Measurements from ENCODE around the gene GNB1.
"Not testable (repeated sequence)": the region's sequence is repeated elsewhere in the genome, so short reads cannot be mapped to it uniquely, and the experiment has no call there.

The GNB1 gene

DNA sequence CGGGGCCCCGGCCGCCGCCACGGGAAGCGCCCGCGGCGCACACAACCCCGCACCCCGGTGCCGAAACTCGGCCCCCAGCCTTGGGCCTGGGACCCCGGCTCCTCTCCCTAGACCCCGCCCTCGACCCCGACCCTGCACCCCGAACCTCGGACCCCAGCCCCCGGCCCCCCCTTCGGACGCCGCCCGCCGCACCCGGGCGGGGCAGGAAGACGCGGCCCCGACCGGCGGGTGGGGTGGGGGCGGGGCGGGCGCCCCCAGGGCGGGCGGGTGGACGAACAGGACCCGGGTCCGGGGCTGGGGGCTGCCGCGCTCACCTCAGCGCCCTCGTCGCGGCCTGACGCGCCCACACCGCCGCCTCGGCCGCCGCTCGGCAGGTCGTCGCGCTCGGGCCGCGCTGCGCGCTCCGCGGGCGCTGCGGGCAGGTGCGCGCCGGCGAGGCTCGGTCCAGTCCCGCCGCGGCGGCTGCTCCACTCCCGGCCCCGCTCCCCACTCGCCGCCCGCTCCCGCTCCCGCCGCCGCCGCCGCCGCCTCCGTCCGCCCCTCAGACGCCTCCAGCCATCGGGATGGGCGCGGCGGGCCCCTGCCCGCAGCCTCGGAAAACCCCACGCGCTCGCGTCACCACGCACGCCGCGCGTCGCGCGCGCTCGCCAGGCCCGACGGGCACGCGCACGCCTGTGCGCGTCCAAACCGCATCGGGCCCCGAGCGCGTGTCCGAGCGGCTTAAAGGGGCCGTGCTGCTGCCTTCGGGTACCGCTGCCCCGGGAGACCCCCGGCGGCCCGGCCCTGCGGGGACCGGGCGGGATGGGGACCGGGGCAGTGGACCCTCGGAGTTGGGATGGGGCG is at the start of gene GNB1:
Gene GNB1, minus strand, starts transcription at position 582 of the 843 bp plus-strand sequence. CDS start 65,634 bp downstream, outside the sequence.
- DNase-seq (ENCODE audit: low read depth in 3 of 3), result peak; percentile 76 to 79 (median 77)

GRCh38 chr1:1940123-1940425 is 49.2 kb upstream of the GNB1 start:
- no peak for DNase-seq (ENCODE audit: low read depth in 3 of 3)

GRCh38 chr1:1939296-1940122 is 48.6 kb upstream of the GNB1 start:
- DNase-seq (ENCODE audit: low read depth in 3 of 3), result no peak

- no peak for DNase-seq (ENCODE audit: low read depth in 3 of 3)
These were observed 47.9 kb upstream of the GNB1 start for GRCh38 chr1:1938613-1939295.

DNA sequence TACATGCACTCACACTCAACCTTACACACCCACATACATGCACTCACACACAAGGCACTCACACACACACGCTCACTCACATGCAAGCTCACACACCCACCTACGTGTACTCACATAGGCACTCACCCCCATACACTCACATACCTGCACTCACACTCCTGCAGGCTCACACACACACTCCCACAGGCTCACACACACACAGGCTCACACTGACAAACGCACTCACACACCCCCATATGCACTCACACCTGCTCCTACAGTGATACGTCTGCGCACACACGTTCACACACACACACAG is 47.3 kb upstream of the GNB1 start:
- DNase-seq (ENCODE audit: low read depth in 3 of 3), result no peak

GRCh38 chr1:1937549-1938275 is 46.8 kb upstream of the GNB1 start:
- no peak for DNase-seq (ENCODE audit: low read depth in 3 of 3)

DNA sequence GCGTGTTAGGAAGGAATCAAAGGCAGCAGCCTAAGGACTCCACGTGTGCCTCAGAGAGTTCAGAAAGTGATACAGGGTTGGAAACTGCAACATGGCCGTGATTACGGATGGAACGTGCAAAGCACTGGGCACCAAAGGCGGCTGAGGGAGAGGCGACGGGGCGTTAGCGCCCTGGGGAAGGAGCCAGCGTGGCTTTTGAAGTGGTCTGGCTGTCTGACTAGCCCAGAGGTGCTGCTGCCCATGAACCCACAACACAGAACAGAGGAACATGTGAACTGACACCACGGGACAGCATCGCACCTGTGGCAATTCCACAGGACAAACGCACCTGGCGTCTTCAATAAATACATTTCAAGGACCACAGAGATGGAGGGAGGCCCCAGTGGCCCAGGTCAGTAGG is 46.2 kb upstream of the GNB1 start:
- no peak for DNase-seq (ENCODE audit: low read depth in 3 of 3)

DNA sequence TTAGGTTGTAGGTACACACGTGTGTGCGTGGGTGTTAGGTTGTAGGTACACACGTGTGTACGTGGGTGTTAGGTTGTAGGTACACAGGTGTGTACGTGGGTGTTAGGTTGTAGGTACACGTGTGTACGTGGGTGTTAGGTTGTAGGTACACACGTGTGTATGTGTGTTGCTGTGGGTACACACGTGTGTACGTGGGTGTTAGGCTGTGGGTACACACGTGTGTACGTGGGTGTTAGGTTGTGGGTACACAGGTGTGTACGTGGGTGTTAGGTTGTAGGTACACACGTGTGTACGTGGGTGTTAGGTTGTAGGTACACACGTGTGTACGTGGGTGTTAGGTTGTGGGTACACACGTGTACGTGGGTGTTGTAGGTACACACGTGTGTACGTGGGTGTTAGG is 44.0 kb upstream of the GNB1 start:
- DNase-seq (ENCODE audit: low read depth in 3 of 3), result not testable (repeated sequence)

GRCh38 chr1:1929639-1930545 is 39.0 kb upstream of the GNB1 start:
- no peak for DNase-seq (ENCODE audit: low read depth in 3 of 3)

- no peak for DNase-seq (ENCODE audit: low read depth in 3 of 3)
These were observed 38.3 kb upstream of the GNB1 start for GRCh38 chr1:1929102-1929638.

DNA sequence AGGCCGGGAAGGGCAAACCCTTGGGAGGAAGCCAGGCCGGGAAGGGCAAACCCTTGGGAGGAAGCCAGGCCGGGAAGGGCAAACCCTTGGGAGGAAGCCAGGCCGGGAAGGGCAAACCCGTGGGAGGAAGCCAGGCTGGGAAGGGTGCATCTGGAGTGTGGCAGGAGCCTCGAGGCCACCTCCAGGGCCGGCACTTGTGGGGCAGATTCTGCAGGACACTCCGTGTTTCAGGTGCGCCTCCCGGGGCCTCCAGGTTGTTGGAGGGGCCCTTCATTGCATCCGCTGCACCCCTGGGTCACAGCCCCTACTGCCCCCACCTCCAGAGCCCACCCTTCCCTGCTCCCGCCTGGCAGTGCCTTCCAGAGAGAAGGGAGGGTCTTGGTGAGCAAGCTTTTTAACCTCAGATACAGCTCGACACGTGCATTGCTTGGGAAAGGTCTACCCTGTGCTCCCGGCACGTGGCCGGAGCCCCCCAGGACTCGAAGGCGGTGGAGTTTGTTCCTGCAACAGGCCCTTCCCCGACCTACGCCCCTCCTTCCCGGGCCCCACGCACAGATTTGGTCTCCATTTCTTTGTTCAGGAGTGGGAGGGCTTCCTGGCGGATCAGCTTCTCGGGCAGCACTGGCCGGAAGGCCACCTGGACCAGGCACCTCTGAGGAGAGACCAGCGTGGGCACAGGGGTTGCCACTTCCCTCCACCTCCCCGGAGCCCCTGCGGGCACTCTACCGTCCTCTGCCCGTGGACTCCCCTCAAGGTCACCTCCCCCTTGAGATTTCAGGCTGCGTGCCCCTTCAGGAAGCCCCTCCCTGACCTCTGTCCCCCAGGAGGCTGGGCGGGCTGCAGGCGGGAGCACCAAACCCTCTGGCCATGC is 37.6 kb upstream of the GNB1 start:
- DNase-seq (ENCODE audit: low read depth in 3 of 3), result no peak

GRCh38 chr1:1927751-1928150 is 36.9 kb upstream of the GNB1 start:
- DNase-seq (ENCODE audit: low read depth in 3 of 3), result no peak

DNA sequence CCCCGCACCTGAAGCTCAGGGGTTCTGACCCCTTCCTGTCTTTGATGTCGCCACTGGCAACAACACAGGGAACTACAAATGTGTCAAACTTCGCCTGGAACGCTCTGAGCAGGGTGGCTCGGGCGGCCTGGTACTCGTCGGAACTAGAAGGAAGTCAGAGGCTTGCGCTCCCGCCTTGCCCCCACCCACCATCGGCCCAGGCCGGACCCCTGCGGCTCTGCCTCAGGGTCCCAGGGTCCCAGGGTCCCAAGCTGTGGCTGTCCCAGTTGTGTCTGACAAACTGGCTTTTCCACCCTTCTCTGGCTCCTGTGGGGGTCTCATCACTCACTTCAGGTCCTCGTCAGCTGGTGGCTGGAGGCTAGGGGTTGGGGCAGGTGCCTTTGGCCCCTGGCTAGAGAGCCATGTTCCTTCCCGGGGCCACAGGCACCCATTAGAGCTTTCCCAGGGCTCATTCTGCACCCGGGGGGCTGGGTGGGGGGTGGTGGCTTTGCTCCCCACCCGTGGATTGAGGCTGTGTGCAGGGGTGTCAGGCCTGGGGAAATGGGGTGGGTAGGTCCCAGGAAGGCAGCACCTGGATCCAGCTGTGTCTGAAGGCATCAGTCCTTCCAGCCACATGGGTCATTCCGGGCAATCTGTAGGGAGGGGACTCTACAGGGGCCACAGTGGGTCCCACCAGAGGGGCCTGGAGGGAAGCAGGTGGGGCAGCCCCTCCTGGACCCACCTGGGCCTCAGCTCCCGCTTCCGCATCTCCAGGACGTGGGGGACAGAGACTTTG is 36.2 kb upstream of the GNB1 start:
- no peak for DNase-seq (ENCODE audit: low read depth in 3 of 3)

DNA sequence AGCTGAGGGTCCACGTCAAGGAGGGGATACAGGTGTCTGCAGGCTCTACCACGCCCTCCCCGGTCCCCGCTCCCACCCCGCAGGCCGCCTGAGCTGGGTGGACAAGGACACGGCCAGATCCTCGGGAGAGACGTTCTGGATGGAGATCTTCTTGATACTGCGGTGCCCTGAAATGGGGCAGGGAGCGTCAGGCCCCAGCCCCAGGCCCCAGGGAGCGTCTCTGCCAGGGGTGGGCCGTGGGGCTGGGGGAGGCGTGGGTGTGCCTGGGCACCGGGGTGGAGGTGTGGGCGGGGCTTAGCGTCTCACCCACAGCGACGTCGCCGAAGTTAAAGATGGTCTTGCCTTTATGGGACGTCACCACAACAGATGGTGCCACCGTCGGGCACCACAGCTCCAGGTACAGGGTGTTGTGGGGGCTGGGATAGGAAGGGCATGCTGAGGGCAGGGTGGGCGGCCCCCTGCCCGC is 35.5 kb upstream of the GNB1 start:
- DNase-seq (ENCODE audit: low read depth in 3 of 3), result no peak

GRCh38 chr1:1925437-1926345 is 34.8 kb upstream of the GNB1 start:
- no peak for DNase-seq (ENCODE audit: low read depth in 3 of 3)

DNA sequence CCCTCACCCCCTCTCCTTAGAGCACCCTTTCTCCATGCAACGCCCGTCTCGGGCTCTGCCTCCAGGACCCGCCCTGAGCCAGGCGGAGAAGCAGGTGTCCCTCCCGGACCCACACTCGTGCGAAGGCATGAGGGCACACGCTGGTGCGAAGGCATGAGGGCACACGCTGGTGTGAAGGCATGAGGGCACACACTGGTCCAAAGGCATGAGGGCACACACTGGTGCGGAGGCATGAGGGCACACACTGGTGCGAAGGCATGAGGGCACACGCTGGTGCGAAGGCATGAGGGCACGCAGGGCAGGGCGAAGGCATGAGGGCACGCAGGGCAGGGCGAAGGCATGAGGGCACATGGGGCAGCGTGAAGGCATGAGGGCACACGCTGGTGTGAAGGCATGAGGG is 34.0 kb upstream of the GNB1 start:
- DNase-seq (ENCODE audit: low read depth in 3 of 3), result no peak

DNA sequence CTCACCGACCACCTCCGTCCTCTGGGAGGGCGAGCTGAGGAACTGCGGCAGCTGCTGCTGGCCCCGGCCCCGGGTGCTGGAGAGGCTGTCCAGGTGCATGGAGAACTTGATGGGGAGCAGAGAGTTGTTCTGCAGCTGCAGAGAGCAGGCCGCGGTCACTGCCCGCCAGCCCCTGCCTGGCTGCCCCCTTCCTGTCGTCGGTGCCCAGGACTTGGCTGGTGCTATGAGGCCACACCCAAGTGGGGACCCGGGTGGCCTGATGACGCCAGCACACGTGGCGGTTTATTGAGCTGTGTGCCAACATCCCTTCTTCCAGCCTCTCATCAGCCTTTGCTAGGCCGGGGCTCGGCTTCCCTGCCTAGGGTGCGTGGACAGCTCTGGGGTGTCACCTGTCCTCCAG is 33.5 kb upstream of the GNB1 start:
- DNase-seq (ENCODE audit: low read depth in 3 of 3), result no peak
